Measurements from ENCODE around the gene DIP2C. TPM values are rescaled to one million over a fixed set of nuclear protein-coding genes. Genes with fewer than 3 reads are reported as not detected.

DIP2C gene
- total RNA-seq, 2 donors from 2014 or later, result 13.0 to 13.7 TPM

GRCh38 chr10:717458-717857 is 28.0 kb upstream of the DIP2C start:
- H3K27me3 Mint-ChIP-seq (ENCODE audit: insufficient read depth), result peaks cover 4% of the 10 kb centered on the region

DNA sequence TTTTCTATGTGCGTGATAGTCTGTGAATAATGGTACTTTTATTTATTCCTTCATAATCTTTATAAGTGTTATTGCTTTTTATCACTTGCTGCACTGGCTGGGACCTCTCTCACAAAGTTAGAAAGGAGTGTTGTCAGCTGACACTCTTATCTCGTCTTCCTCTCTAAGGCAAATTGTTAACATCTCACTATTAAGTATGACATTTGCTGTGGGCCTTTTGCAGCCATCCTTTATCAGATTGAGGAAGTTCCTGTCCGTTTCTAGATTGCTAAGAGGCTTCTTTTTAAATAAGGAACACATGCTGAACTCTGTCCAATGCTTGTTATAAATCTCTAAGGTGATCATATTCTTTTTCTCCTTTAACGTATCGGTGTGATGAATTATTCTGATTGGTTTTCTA is 27.4 kb upstream of the DIP2C start:
- Mint-ChIP-seq H3K4me3 (no peak overlapping the region), H3K27me3 (ENCODE audit: insufficient read depth) (peaks cover 4% of the 10 kb centered on the region), H3K4me1 (no peaks in the 10 kb centered on the region), H3K9me3 (peaks cover 32% of the 10 kb centered on the region), H3K36me3 (ENCODE audit: low read depth) (no peaks in the 10 kb centered on the region), H3K27ac (no peak overlapping the region)
- DNase-seq, result no peak
- Histone ChIP-seq H3K36me3 (ENCODE audit: control insufficient read depth, insufficient read depth, low read length) (no peaks in the 10 kb centered on the region), H3K4me3 (ENCODE audit: low read length) (no peak overlapping the region), H3K9me3 (ENCODE audit: control insufficient read depth, low read length) (peaks cover 13% of the 10 kb centered on the region), H3K27me3 (ENCODE audit: control insufficient read depth, insufficient read depth, low read length, poor library complexity, severe bottlenecking) (no peaks in the 10 kb centered on the region), H3K4me1 (ENCODE audit: control insufficient read depth, insufficient read depth, low read length) (no peaks in the 10 kb centered on the region), H3K9ac (ENCODE audit: extremely low read depth, low read length, poor library complexity, severe bottlenecking) (no peak overlapping the region), H3K27ac (ENCODE audit: low read depth, low read length) (no peak overlapping the region)
- no peak for TF ChIP-seq CTCF (conservative IDR thresholded peaks at IDR 0.05)
- WGBS, 2 experiments (ENCODE audit: insufficient coverage in 1 of 2, insufficient read length in 1 of 2), result 92 to 95% methylated on average over 4 of the region's 5 CpGs

More at GRCh38 chr10:717458-717857, 28.0 kb upstream of the DIP2C start:
- Histone ChIP-seq H3K9me3 (ENCODE audit: control insufficient read depth, low read length) (peaks cover 13% of the 10 kb centered on the region), H3K4me1 (ENCODE audit: control insufficient read depth, insufficient read depth, low read length) (no peaks in the 10 kb centered on the region), H3K27me3 (ENCODE audit: control insufficient read depth, insufficient read depth, low read length, poor library complexity, severe bottlenecking) (no peaks in the 10 kb centered on the region), H3K36me3 (ENCODE audit: control insufficient read depth, insufficient read depth, low read length) (no peaks in the 10 kb centered on the region), H3K9ac (ENCODE audit: extremely low read depth, low read length, poor library complexity, severe bottlenecking) (no peak overlapping the region), H3K4me3 (ENCODE audit: low read length) (no peak overlapping the region), H3K27ac (ENCODE audit: low read depth, low read length) (no peak overlapping the region)
- H3K27ac Mint-ChIP-seq, result no peak overlapping the region
- H3K4me1 Mint-ChIP-seq, result no peaks in the 10 kb centered on the region
- peaks cover 35% of the 10 kb centered on the region for H3K9me3 Mint-ChIP-seq
- WGBS, 2 experiments (ENCODE audit: insufficient coverage in 1 of 2, insufficient read length in 1 of 2), result 93 to 97% methylated on average over 3 to 10 of the region's 11 CpGs
- no peak for TF ChIP-seq CTCF (conservative IDR thresholded peaks at IDR 0.05)
- H3K4me3 Mint-ChIP-seq, result no peak overlapping the region
- no peaks in the 10 kb centered on the region for H3K36me3 Mint-ChIP-seq (ENCODE audit: low read depth)
- no peak for DNase-seq

GRCh38 chr10:714214-714613 is 24.7 kb upstream of the DIP2C start:
- Mint-ChIP-seq H3K4me3 (no peak overlapping the region), H3K9me3 (peaks cover 29% of the 10 kb centered on the region)

More at GRCh38 chr10:714214-714613, 24.7 kb upstream of the DIP2C start:
- no peak overlapping the region for H3K9ac ChIP-seq (ENCODE audit: extremely low read depth, low read length, poor library complexity, severe bottlenecking)
- 94 to 100% methylated on average over 2 of the region's 3 CpGs for WGBS, 2 experiments (ENCODE audit: insufficient coverage in 1 of 2, insufficient read length in 1 of 2)
- no peaks in the 10 kb centered on the region for H3K36me3 ChIP-seq (ENCODE audit: control insufficient read depth, insufficient read depth, low read length)
- no peak for TF ChIP-seq CTCF (conservative IDR thresholded peaks at IDR 0.05)
- no peaks in the 10 kb centered on the region for H3K36me3 Mint-ChIP-seq (ENCODE audit: low read depth)
- no peak overlapping the region for H3K27ac Mint-ChIP-seq
- no peak overlapping the region for H3K27ac ChIP-seq (ENCODE audit: low read depth, low read length)
- no peak overlapping the region for H3K4me3 ChIP-seq (ENCODE audit: low read length)
- H3K27me3 Mint-ChIP-seq (ENCODE audit: insufficient read depth), result peaks cover 4% of the 10 kb centered on the region
- H3K9me3 ChIP-seq (ENCODE audit: control insufficient read depth, low read length), result peaks cover 13% of the 10 kb centered on the region
- no peaks in the 10 kb centered on the region for H3K4me1 ChIP-seq (ENCODE audit: control insufficient read depth, insufficient read depth, low read length)
- no peaks in the 10 kb centered on the region for H3K4me1 Mint-ChIP-seq
- H3K27me3 ChIP-seq (ENCODE audit: control insufficient read depth, insufficient read depth, low read length, poor library complexity, severe bottlenecking), result no peaks in the 10 kb centered on the region
- no peak for DNase-seq
